OCI-LY7 (cell line): ENCODE results near the gene NLGN1.

Experiments
- EZH2phosphoT487 ChIP-seq: fragments of 200-600 bp; sonication (generic); IDR thresholded peaks from 2 replicates; pipeline ENCODE4 v1.6.1; 2018; ENCODE audit warnings: low read depth, borderline replicate concordance, mild to moderate bottlenecking, mixed run types, antibody characterized with exemption, low read length, moderate library complexity, mixed read lengths
- TF ChIP-seq, protein P1 (sequence below): fragments of 200-600 bp; sonication (generic); conservative IDR thresholded peaks from 2 replicates; pipeline ENCODE4 v1.5.1; 2014; ENCODE audit warnings: mild to moderate bottlenecking, antibody characterized with exemption, low read length, moderate library complexity, mixed read lengths

DNA sequence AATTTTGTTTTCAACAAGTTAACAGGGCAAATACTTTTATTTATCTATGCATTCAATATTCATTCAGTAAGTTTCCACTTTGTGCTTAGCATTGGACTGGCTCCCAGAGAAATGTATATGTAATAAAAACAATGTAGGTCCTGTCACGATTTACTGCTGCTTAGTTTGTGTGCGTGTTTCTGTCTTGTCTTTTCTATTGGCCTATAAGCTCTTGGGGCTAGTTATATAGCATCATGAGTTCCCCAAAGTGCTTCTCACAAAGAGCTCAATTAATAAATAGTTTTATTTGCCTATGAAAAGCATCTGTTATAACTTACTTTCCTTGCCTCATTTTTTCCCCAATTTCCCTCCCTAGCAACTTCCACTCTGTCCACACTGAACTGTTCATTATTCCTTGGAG is 794.9 kb downstream of the NLGN1 start:
- TF ChIP-seq, protein P1, sequence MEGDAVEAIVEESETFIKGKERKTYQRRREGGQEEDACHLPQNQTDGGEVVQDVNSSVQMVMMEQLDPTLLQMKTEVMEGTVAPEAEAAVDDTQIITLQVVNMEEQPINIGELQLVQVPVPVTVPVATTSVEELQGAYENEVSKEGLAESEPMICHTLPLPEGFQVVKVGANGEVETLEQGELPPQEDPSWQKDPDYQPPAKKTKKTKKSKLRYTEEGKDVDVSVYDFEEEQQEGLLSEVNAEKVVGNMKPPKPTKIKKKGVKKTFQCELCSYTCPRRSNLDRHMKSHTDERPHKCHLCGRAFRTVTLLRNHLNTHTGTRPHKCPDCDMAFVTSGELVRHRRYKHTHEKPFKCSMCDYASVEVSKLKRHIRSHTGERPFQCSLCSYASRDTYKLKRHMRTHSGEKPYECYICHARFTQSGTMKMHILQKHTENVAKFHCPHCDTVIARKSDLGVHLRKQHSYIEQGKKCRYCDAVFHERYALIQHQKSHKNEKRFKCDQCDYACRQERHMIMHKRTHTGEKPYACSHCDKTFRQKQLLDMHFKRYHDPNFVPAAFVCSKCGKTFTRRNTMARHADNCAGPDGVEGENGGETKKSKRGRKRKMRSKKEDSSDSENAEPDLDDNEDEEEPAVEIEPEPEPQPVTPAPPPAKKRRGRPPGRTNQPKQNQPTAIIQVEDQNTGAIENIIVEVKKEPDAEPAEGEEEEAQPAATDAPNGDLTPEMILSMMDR, result no peak
- TF ChIP-seq EZH2phosphoT487, result no peak
